ENCODE results near the gene SLC30A3. TPM values are rescaled to one million over a fixed set of nuclear protein-coding genes. Genes with fewer than 3 reads are reported as not detected.

The SLC30A3 gene
- total and polyA plus RNA-seq, 2 donors (not counting 1 experiment from before 2014, with no cell fraction given): under 0.01 to 0.12 TPM

- TF ChIP-seq CTCF (conservative IDR thresholded peaks at IDR 0.05 in 1 of 2, IDR thresholded peaks at IDR 0.05 in 1 of 2; ENCODE audit: low read depth in 1 of 2, low read length in 2 of 2) (no peak), EZH2 (IDR thresholded peaks at IDR 0.05; ENCODE audit: low read length, missing control alignments) (no peak)
- Histone ChIP-seq H3K36me3 (ENCODE audit: control insufficient read depth, insufficient read depth, low read length) (no peaks in the 10 kb centered on the region), H3K27me3 (ENCODE audit: control insufficient read depth, insufficient read depth, low read length) (peaks cover 14% of the 10 kb centered on the region)
These were observed 32.1 kb upstream of the SLC30A3 start for GRCh38 chr2:27294928-27295327.

GRCh38 chr2:27291865-27292264, 29.0 kb upstream of the SLC30A3 start:
- no peaks in the 10 kb centered on the region for H3K79me2 ChIP-seq (ENCODE audit: control insufficient read depth, insufficient read depth, low read length)
- H4K20me1 ChIP-seq (ENCODE audit: control insufficient read depth, extremely low read depth, insufficient read depth, low read length): no peaks in the 10 kb centered on the region
- no peak overlapping the region for H2AFZ ChIP-seq (ENCODE audit: low read length)
- no peak overlapping the region for H3K27ac ChIP-seq (ENCODE audit: insufficient read depth, low read length)
- TF ChIP-seq CTCF (conservative IDR thresholded peaks at IDR 0.05 in 1 of 2, IDR thresholded peaks at IDR 0.05 in 1 of 2; ENCODE audit: low read depth in 1 of 2, low read length in 2 of 2) (peak in 1 of 2 donors; percentile 1), EZH2 (IDR thresholded peaks at IDR 0.05; ENCODE audit: low read length, missing control alignments) (no peak)
- no peaks in the 10 kb centered on the region for H3K9me3 ChIP-seq (ENCODE audit: control insufficient read depth, insufficient read depth, low read depth, low read length)
- DNase-seq (ENCODE audit: low read depth in 2 of 2): no peak
- H3K36me3 ChIP-seq (ENCODE audit: control insufficient read depth, insufficient read depth, low read length): no peaks in the 10 kb centered on the region
- H3K4me2 ChIP-seq (ENCODE audit: extremely low read depth, insufficient read depth, low read length): no peak overlapping the region
- H3K4me1 ChIP-seq (ENCODE audit: control insufficient read depth, extremely low read depth, insufficient read depth, low read length): peaks cover 4% of the 10 kb centered on the region
- peaks cover 6% of the 10 kb centered on the region for H3K27me3 ChIP-seq (ENCODE audit: control insufficient read depth, insufficient read depth, low read length)
- no peak overlapping the region for H3K4me3 ChIP-seq (replicated peaks in 1 of 4; ENCODE audit: control extremely low read depth in 1 of 4, insufficient read depth in 1 of 4, low read depth in 3 of 4, low read length in 4 of 4)
- H3K9ac ChIP-seq (ENCODE audit: insufficient read depth, low read length): no peak overlapping the region

More at GRCh38 chr2:27294928-27295327, 32.1 kb upstream of the SLC30A3 start:
- Histone ChIP-seq H3K27ac (ENCODE audit: insufficient read depth, low read length) (no peak overlapping the region), H3K9ac (ENCODE audit: insufficient read depth, low read length) (no peak overlapping the region), H4K20me1 (ENCODE audit: control insufficient read depth, extremely low read depth, insufficient read depth, low read length) (no peaks in the 10 kb centered on the region), H3K79me2 (ENCODE audit: control insufficient read depth, insufficient read depth, low read length) (no peaks in the 10 kb centered on the region), H3K4me3 (replicated peaks in 1 of 4; ENCODE audit: control extremely low read depth in 1 of 4, insufficient read depth in 1 of 4, low read depth in 3 of 4, low read length in 4 of 4) (no peak overlapping the region), H2AFZ (ENCODE audit: low read length) (no peak overlapping the region), H3K4me1 (ENCODE audit: control insufficient read depth, extremely low read depth, insufficient read depth, low read length) (peaks cover 4% of the 10 kb centered on the region), H3K9me3 (ENCODE audit: control insufficient read depth, insufficient read depth, low read depth, low read length) (no peaks in the 10 kb centered on the region), H3K4me2 (ENCODE audit: extremely low read depth, insufficient read depth, low read length) (no peak overlapping the region)
- DNase-seq (ENCODE audit: low read depth in 2 of 2): no peak

- H3K4me1 ChIP-seq (ENCODE audit: control insufficient read depth, extremely low read depth, insufficient read depth, low read length): peaks cover 4% of the 10 kb centered on the region
- H3K27me3 ChIP-seq (ENCODE audit: control insufficient read depth, insufficient read depth, low read length): peaks cover 6% of the 10 kb centered on the region
- H3K27ac ChIP-seq (ENCODE audit: insufficient read depth, low read length): no peak overlapping the region
- H3K4me2 ChIP-seq (ENCODE audit: extremely low read depth, insufficient read depth, low read length): no peak overlapping the region
- TF ChIP-seq CTCF (conservative IDR thresholded peaks at IDR 0.05 in 1 of 2, IDR thresholded peaks at IDR 0.05 in 1 of 2; ENCODE audit: low read depth in 1 of 2, low read length in 2 of 2): no peak
- TF ChIP-seq EZH2 (IDR thresholded peaks at IDR 0.05; ENCODE audit: low read length, missing control alignments): no peak
- H3K36me3 ChIP-seq (ENCODE audit: control insufficient read depth, insufficient read depth, low read length): no peaks in the 10 kb centered on the region
- no peak overlapping the region for H2AFZ ChIP-seq (ENCODE audit: low read length)
- no peaks in the 10 kb centered on the region for H3K79me2 ChIP-seq (ENCODE audit: control insufficient read depth, insufficient read depth, low read length)
- no peak overlapping the region for H3K9ac ChIP-seq (ENCODE audit: insufficient read depth, low read length)
- no peaks in the 10 kb centered on the region for H3K9me3 ChIP-seq (ENCODE audit: control insufficient read depth, insufficient read depth, low read depth, low read length)
- DNase-seq (ENCODE audit: low read depth in 2 of 2): no peak
- H4K20me1 ChIP-seq (ENCODE audit: control insufficient read depth, extremely low read depth, insufficient read depth, low read length): no peaks in the 10 kb centered on the region
- H3K4me3 ChIP-seq (replicated peaks in 1 of 4; ENCODE audit: control extremely low read depth in 1 of 4, insufficient read depth in 1 of 4, low read depth in 3 of 4, low read length in 4 of 4): no peak overlapping the region
These were observed 27.7 kb upstream of the SLC30A3 start for GRCh38 chr2:27290549-27290948.

Data from fibroblast of lung (primary cell).